ENCODE measurements around the gene SAE1. TPM values are rescaled to one million over a fixed set of nuclear protein-coding genes. Genes with fewer than 3 reads are reported as not detected.

The SAE1 gene
- total RNA-seq, 1 experiment from 2014 or later: 140 TPM

GRCh38 chr19:47086280-47086679, 44.4 kb upstream of the SAE1 start:
- Histone ChIP-seq H3K4me3 (ENCODE audit: low read depth in 2 of 2, low read length in 2 of 2) (no peak overlapping the region), H3K4me1 (ENCODE audit: control insufficient read depth, insufficient read depth, low read length) (no peaks in the 10 kb centered on the region), H3K36me3 (ENCODE audit: control insufficient read depth, insufficient read depth, low read length) (peaks cover 5% of the 10 kb centered on the region; the same call in 1 of the 2 replicates), H3K27me3 (ENCODE audit: control insufficient read depth, insufficient read depth, low read length) (no peaks in the 10 kb centered on the region), H3K27ac (ENCODE audit: low read length) (no peak overlapping the region), H3K9me3 (ENCODE audit: control insufficient read depth, insufficient read depth, low read depth, low read length) (no peaks in the 10 kb centered on the region)
- TF ChIP-seq TCF7L2 (IDR thresholded peaks at IDR 0.05; ENCODE audit: low read depth, low read length) (no peak), SIN3A (IDR thresholded peaks at IDR 0.05; ENCODE audit: borderline replicate concordance, insufficient read depth, low read depth, low read length) (no peak), CTCF (IDR thresholded peaks at IDR 0.05) (no peak), POLR2AphosphoS5 (IDR thresholded peaks at IDR 0.05; ENCODE audit: low read depth, low read length) (no peak), REST (IDR thresholded peaks at IDR 0.05; ENCODE audit: insufficient read depth in 1 of 2, low read depth in 2 of 2, low read length in 1 of 2) (no peak)
- POLR2A ChIA-PET: no interaction called here
- CTCF ChIA-PET: no interaction called here
- no TSS peak for BruUV-seq (replicated peaks)
- in situ Hi-C loops (cut with HindIII; ENCODE audit: low pct_unique_long_range_greater_than_20kb, low sequenced_read_pairs): no loop called here
- DNase-seq (ENCODE audit: low read depth, low spot score) (no peak), ATAC-seq (no peak)
- intact Hi-C loops (cut with micrococcal nuclease; ENCODE audit: unreplicated experiment): no loop called here

- ChIA-PET POLR2A (no interaction called here), CTCF (no interaction called here)
- intact Hi-C loops (cut with micrococcal nuclease; ENCODE audit: unreplicated experiment): no loop called here
- no peaks in the 10 kb centered on the region for H3K4me1 ChIP-seq (ENCODE audit: control insufficient read depth, insufficient read depth, low read length)
- no peak overlapping the region for H3K27ac ChIP-seq (ENCODE audit: low read length)
- DNase-seq (ENCODE audit: low read depth, low spot score) (no peak), ATAC-seq (no peak)
- H3K27me3 ChIP-seq (ENCODE audit: control insufficient read depth, insufficient read depth, low read length): no peaks in the 10 kb centered on the region
- no peak overlapping the region for H3K4me3 ChIP-seq (ENCODE audit: low read depth in 2 of 2, low read length in 2 of 2)
- no peaks in the 10 kb centered on the region; the same call in 1 of the 2 replicates for H3K36me3 ChIP-seq (ENCODE audit: control insufficient read depth, insufficient read depth, low read length)
- BruUV-seq (replicated peaks): no TSS peak
- no peak for TF ChIP-seq REST (IDR thresholded peaks at IDR 0.05; ENCODE audit: insufficient read depth in 1 of 2, low read depth in 2 of 2, low read length in 1 of 2)
- TF ChIP-seq POLR2AphosphoS5 (IDR thresholded peaks at IDR 0.05; ENCODE audit: low read depth, low read length): no peak
- no peak for TF ChIP-seq SIN3A (IDR thresholded peaks at IDR 0.05; ENCODE audit: borderline replicate concordance, insufficient read depth, low read depth, low read length)
- in situ Hi-C loops (cut with HindIII; ENCODE audit: low pct_unique_long_range_greater_than_20kb, low sequenced_read_pairs): no loop called here
- H3K9me3 ChIP-seq (ENCODE audit: control insufficient read depth, insufficient read depth, low read depth, low read length): no peaks in the 10 kb centered on the region
Measured at GRCh38 chr19:47089767-47090350, 40.8 kb upstream of the SAE1 start.

Data from Panc1 (cell line).